GM12875 (cell line): ENCODE measurements around the gene WDR59.
"Not testable (repeated sequence)": the region's sequence is repeated elsewhere in the genome, so short reads cannot be mapped to it uniquely, and the experiment has no call there.

ENCODE experiments used
- H3K4me3 ChIP-seq: one replicate; pipeline ENCODE4 v1.5.1; 2011; ENCODE audit warnings: low read depth, low read length, control low read depth
- CTCF ChIP-seq: IDR thresholded peaks from 2 replicates; pipeline ENCODE4 v1.5.1; 2011; ENCODE audit warnings: low read depth, mild to moderate bottlenecking, control low read depth, inconsistent platforms, low read length, moderate library complexity, borderline replicate concordance; ENCODE audit not compliant: insufficient read depth

The WDR59 gene

GRCh38 chr16:74850027-74850426 lies 134.9 kb downstream of the WDR59 start:
- no peak for TF ChIP-seq CTCF
- H3K4me3 ChIP-seq, result no peak overlapping the region

GRCh38 chr16:74847202-74847601 lies 137.7 kb downstream of the WDR59 start:
- TF ChIP-seq CTCF, result no peak
- H3K4me3 ChIP-seq, result no peak overlapping the region

DNA sequence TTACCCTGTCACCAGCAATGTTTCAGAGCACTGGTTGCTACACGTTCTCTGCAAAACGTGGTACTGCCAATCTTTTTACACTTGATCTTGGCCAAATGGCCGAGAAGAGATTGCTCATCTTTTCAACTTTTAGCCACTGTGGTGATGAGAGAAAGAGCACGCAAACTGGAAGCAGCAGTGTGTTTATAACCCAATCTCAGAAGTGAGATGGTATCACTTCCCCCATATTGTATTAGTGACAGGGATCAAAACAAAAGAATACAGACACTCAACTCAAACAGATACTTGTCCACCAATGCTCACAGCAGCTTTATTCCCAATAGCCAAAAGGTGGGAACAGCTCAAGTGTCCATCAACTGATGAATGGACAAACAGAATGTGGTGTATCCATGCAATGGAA lies 138.2 kb downstream of the WDR59 start:
- no peak overlapping the region for H3K4me3 ChIP-seq
- no peak for TF ChIP-seq CTCF

- no peak overlapping the region for H3K4me3 ChIP-seq
- TF ChIP-seq CTCF, result no peak
These were observed 140.6 kb downstream of the WDR59 start for GRCh38 chr16:74844041-74844980.

GRCh38 chr16:74843381-74844035 lies 141.4 kb downstream of the WDR59 start:
- not testable (repeated sequence) for H3K4me3 ChIP-seq

GRCh38 chr16:74842413-74842812 lies 142.5 kb downstream of the WDR59 start:
- TF ChIP-seq CTCF, result no peak
- no peak overlapping the region for H3K4me3 ChIP-seq

GRCh38 chr16:74841904-74842303 lies 143.0 kb downstream of the WDR59 start:
- no peak overlapping the region for H3K4me3 ChIP-seq
- no peak for TF ChIP-seq CTCF
